Mucosa of descending colon (tissue), 3 donors: ENCODE data around the gene SELENOW. TPM values are rescaled to one million over a fixed set of nuclear protein-coding genes. Genes with fewer than 3 reads are reported as not detected.
"Not testable (repeated sequence)": the region's sequence is repeated elsewhere in the genome, so short reads cannot be mapped to it uniquely, and the experiment has no call there.

ENCODE experiments used
- ATAC-seq: fragments of 200-7000 bp; cut with Tn5 transposase; one replicate; pipeline ENCODE4 v1.9.1; 2020; ENCODE audit warnings: mild to moderate bottlenecking, moderate library complexity
- DNase-seq, 3 donors: peaks; one replicate each; pipeline ENCODE4 v3.0.0-alpha.2; 2020
- H3K36me3 ChIP-seq: fragments of 200-600 bp; one replicate; pipeline ENCODE4 v1.8.0; 2021; ENCODE audit warnings: low read depth, mild to moderate bottlenecking
- H3K4me1 ChIP-seq: fragments of 200-600 bp; one replicate; pipeline ENCODE4 v1.8.0; 2021; ENCODE audit warnings: low read depth, mild to moderate bottlenecking
- H3K4me3 ChIP-seq: fragments of 200-600 bp; one replicate; pipeline ENCODE4 v1.8.0; 2021; ENCODE audit warnings: mild to moderate bottlenecking
- H3K9me3 ChIP-seq: fragments of 200-600 bp; one replicate; pipeline ENCODE4 v1.8.0; 2021; ENCODE audit warnings: mild to moderate bottlenecking
- intact Hi-C, 2 donors: fragments of 100-400 bp; cut with DNase I in 1 of 2; cut with micrococcal nuclease in 1 of 2; formaldehyde crosslinking; loops; one replicate each; pipeline versions ENCODE4 v1.11.0 to v1.11.1; 2022; cut with DNase I, micrococcal nuclease
- total RNA-seq, 3 donors: library from RNA; stranded (reverse); fragmentation: NEBNext Ultra II Directional in 2 of 3; extraction: Animal tissue kit (Norgen Biotek cat#: 25700) in 2 of 3; gene quantifications; one replicate each; pipeline versions ENCODE4 v1.2.1 to v1.2.4, GENCODE V29; 2021 to 2023
- TF ChIP-seq, protein P1 (sequence below): fragments of 200-600 bp; IDR thresholded peaks from one replicate; pipeline ENCODE4 v1.8.0; 2022; ENCODE audit warnings: antibody characterized with exemption, mild to moderate bottlenecking
- donor health status: DM: no; HTN: no; CAD: no; lungs with moderate emphysema.
- donor health status: DM: no; HTN: no; CAD: no.
- donor health status: DM: no; HTN: yes; CAD: no.

Gene SELENOW
- total RNA-seq, 3 donors from 2014 or later: 228 to 527 (median 281) TPM

GRCh38 chr19:47776568-47776967, 1.9 kb upstream of the SELENOW start:
- TF ChIP-seq, protein P1, sequence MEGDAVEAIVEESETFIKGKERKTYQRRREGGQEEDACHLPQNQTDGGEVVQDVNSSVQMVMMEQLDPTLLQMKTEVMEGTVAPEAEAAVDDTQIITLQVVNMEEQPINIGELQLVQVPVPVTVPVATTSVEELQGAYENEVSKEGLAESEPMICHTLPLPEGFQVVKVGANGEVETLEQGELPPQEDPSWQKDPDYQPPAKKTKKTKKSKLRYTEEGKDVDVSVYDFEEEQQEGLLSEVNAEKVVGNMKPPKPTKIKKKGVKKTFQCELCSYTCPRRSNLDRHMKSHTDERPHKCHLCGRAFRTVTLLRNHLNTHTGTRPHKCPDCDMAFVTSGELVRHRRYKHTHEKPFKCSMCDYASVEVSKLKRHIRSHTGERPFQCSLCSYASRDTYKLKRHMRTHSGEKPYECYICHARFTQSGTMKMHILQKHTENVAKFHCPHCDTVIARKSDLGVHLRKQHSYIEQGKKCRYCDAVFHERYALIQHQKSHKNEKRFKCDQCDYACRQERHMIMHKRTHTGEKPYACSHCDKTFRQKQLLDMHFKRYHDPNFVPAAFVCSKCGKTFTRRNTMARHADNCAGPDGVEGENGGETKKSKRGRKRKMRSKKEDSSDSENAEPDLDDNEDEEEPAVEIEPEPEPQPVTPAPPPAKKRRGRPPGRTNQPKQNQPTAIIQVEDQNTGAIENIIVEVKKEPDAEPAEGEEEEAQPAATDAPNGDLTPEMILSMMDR: no peak
- DNase-seq: peak in 1 of 3 donors; percentile 41
- Histone ChIP-seq H3K4me3 (no peak overlapping the region), H3K9me3 (no peaks in the 10 kb centered on the region), H3K36me3 (no peaks in the 10 kb centered on the region), H3K4me1 (peaks cover 32% of the 10 kb centered on the region)
- intact Hi-C loops: no loop called here
- peak; percentile 71 for ATAC-seq

DNA sequence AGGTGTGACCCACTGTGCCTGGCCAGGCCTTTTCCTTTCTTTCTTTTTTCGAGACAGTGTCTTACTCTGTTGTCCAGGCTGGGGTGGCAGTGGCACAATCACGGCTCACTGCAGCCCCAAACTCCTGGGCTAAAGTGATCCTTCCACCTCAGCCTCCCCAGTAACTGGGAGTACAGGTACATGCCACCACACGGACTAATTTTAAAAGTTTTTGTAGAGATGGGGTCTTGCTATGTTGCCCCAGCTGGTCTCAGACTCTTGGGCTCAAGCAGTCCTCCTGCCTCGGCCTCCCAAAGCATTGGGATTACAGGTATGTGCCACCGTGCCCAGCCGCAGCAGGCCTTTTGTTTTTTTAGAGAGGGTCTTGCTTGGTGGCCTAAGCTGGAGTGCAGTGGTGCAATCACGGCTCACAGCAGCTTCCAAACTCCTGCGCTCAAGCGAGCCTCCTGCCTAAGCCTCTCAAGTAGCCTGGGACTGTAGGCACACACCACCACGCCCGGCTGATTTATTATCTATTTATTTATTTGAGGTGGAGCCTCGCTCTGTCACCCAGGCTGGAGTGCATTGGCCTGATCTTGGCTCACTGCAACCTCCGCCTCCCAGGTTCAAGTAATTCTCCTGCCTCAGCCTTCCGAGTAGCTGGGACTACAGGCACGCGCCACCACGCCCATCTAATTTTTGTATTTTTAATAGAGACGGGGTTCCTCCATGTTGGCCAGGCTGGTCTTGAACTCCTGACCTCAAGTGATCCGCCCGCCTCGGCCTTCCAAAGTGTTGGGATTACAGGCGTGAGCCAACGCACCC, 1.1 kb upstream of the SELENOW start:
- H3K4me3 ChIP-seq: peak overlapping the region; percentile 96
- intact Hi-C loops: not testable (repeated sequence)
- DNase-seq: peak in 2 of 3 donors; percentile 63 to 69

DNA sequence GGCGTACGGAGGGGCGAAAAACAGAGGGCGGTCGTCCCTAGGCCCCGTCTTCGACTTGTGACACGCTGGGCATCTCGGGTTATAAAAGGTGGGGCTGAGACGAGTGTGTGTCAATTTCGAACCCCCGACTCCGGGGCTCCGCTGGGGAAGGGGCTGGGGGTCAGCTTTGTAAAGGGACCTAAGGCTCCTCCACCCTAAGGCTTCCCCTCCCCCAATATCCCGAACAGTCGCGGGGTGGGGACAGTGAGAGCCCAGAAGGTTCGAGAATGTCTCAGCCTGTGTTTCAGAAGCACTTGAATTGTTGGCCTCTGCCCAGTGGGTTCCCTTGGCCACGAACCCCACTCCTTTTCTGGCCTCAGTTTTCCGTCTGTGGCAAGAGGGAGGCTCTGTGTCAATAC, 450 bp downstream of the SELENOW start:
- DNase-seq (peak in 2 of 3 donors; percentile 66 to 72), ATAC-seq (peak; percentile 5)
- Histone ChIP-seq H3K4me3 (peak overlapping the region; percentile 96), H3K4me1 (peaks cover 32% of the 10 kb centered on the region), H3K9me3 (no peaks in the 10 kb centered on the region), H3K36me3 (no peaks in the 10 kb centered on the region)
- TF ChIP-seq, protein P1: no peak
- intact Hi-C loops: no loop called here

More for the DNA sequence above, 1.1 kb upstream of the SELENOW start:
- not testable (repeated sequence) for H3K36me3 ChIP-seq, H3K9me3 ChIP-seq
- H3K4me1 ChIP-seq: peaks cover 32% of the 10 kb centered on the region
- ATAC-seq: peak; percentile 55

- TF ChIP-seq, protein P1: no peak
- no peak for ATAC-seq
- Histone ChIP-seq H3K36me3 (peaks cover 3% of the 10 kb centered on the region), H3K4me1 (peaks cover 32% of the 10 kb centered on the region), H3K4me3 (peak overlapping the region; percentile 96), H3K9me3 (no peaks in the 10 kb centered on the region)
- DNase-seq: peak in 2 of 3 donors; percentile 63 to 64
- intact Hi-C loops: loop anchor here in 1 of 2 donors (10.0 kb wide), 1 partner anchor 65 kb away; the partner anchor contains the start of gene EHD2
Measured at GRCh38 chr19:47779524-47780214, 1.2 kb downstream of the SELENOW start.

DNA sequence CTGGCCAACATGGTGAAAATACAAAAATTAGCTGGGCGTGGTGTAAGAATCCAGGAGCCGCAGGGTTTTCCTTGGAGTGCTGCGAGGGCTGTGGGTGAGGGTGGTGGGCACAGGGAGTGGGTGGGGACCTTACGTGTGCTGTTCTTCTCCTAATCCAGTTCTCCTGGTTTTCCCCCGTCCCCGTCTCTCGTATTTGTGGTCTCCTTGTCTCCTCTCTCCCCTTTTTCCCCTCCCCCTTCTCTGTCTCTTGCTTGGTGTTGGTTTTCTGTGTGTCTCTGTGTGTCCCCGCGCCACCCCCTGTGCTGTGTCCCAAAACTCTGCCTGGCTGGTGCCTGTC, 1.7 kb downstream of the SELENOW start:
- TF ChIP-seq, protein P1: no peak
- ATAC-seq (no peak), DNase-seq (no peak)
- Histone ChIP-seq H3K36me3 (peaks cover 6% of the 10 kb centered on the region), H3K9me3 (no peaks in the 10 kb centered on the region), H3K4me1 (peaks cover 32% of the 10 kb centered on the region), H3K4me3 (no peak overlapping the region)
- intact Hi-C loops: loop anchor here in 1 of 2 donors (10.0 kb wide), 1 partner anchor 65 kb away; the partner anchor contains the start of gene EHD2
